ENCODE measurements around the gene RNF150. TPM values are rescaled to one million over a fixed set of nuclear protein-coding genes. Genes with fewer than 3 reads are reported as not detected.

The RNF150 gene
- total and polyA plus RNA-seq, 2 of the 8 experiments (the other 6 are each of a cell fraction or from before 2014, with no cell fraction given) = 3.4 to 4.8 TPM

- no peak overlapping the region for H4K8ac ChIP-seq (ENCODE audit: extremely low read depth, insufficient read depth, low read length)
- H3K4ac ChIP-seq (replicated peaks; ENCODE audit: insufficient read length, low read depth, low read length) = no peak overlapping the region
- H2BK5ac ChIP-seq (ENCODE audit: low read depth, low read length) = no peak overlapping the region
- H3K4me2 ChIP-seq (ENCODE audit: insufficient read depth in 1 of 2, low read depth in 2 of 2, low read length in 2 of 2) = no peak overlapping the region
- H3K23me2 ChIP-seq (ENCODE audit: low read depth, low read length) = no peaks in the 10 kb centered on the region
- DNase-seq (ENCODE audit: low read depth in 1 of 2, low spot score in 2 of 2) (no peak), FAIRE-seq (no peak)
- H3K79me2 ChIP-seq (ENCODE audit: control insufficient read depth in 1 of 2, insufficient read depth in 2 of 2, low read length in 2 of 2) = no peaks in the 10 kb centered on the region
- no peak overlapping the region for H3K23ac ChIP-seq (ENCODE audit: insufficient read length)
- TF ChIP-seq ASH2L (IDR thresholded peaks at IDR 0.05; ENCODE audit: low read length) (no peak), JUN (IDR thresholded peaks at IDR 0.05; ENCODE audit: low read depth, low read length) (no peak), BACH1 (IDR thresholded peaks at IDR 0.05; ENCODE audit: low read length) (no peak), TEAD4 (IDR thresholded peaks at IDR 0.05; ENCODE audit: low read depth, low read length) (no peak), RXRA (IDR thresholded peaks at IDR 0.05; ENCODE audit: insufficient read depth, low read depth, low read length) (no peak), KDM1A (IDR thresholded peaks at IDR 0.05; ENCODE audit: borderline replicate concordance, low read length) (no peak), JUND (IDR thresholded peaks at IDR 0.05; ENCODE audit: low read length) (no peak), EZH2 (IDR thresholded peaks at IDR 0.05; ENCODE audit: low read depth, low read length, severe bottlenecking) (no peak), MAFK (IDR thresholded peaks at IDR 0.05; ENCODE audit: low read depth, low read length) (no peak), SP2 (IDR thresholded peaks at IDR 0.05; ENCODE audit: low read length) (no peak), SIRT6 (IDR thresholded peaks at IDR 0.05; ENCODE audit: low read length) (no peak), EGR1 (IDR thresholded peaks at IDR 0.05; ENCODE audit: borderline replicate concordance, low read depth, low read length) (no peak)
- no peak overlapping the region for H2BK12ac ChIP-seq (ENCODE audit: low read depth, low read length)
- no peaks in the 10 kb centered on the region for H3K9me3 ChIP-seq (ENCODE audit: insufficient read depth in 2 of 2, low read depth in 1 of 2, low read length in 1 of 2)
- no peak overlapping the region for H2BK20ac ChIP-seq (ENCODE audit: low read length)
- no peaks in the 10 kb centered on the region for H4K20me1 ChIP-seq (replicated peaks in 1 of 2; ENCODE audit: control insufficient read depth in 1 of 2, insufficient read depth in 2 of 2, low read length in 2 of 2)
- H2BK120ac ChIP-seq (replicated peaks; ENCODE audit: low read depth, low read length) = no peak overlapping the region
- no peak overlapping the region for H3K4me3 ChIP-seq (ENCODE audit: extremely low read depth in 1 of 4, insufficient read depth in 2 of 4, low read depth in 3 of 4, low read length in 4 of 4)
- WGBS, 2 experiments (ENCODE audit: extremely low coverage in 1 of 2, insufficient coverage in 1 of 2, insufficient read length in 1 of 2, insufficient replicate concordance in 2 of 2, low coverage in 1 of 2, low lambda C conversion rate in 2 of 2, missing lambda C conversion rate in 1 of 2) = 100% methylated on average over 1 of the region's 1 CpG; no CpG with 5 or more reads in 1 of the 2 experiments
- H3K4me1 ChIP-seq (replicated peaks in 1 of 4; ENCODE audit: control insufficient read depth in 3 of 4, insufficient read depth in 4 of 4, low read length in 3 of 4) = no peaks in the 10 kb centered on the region
- H2BK15ac ChIP-seq (ENCODE audit: low read length) = no peak overlapping the region
- no peaks in the 10 kb centered on the region for H3K27me3 ChIP-seq (replicated peaks in 1 of 4; ENCODE audit: control insufficient read depth in 3 of 4, extremely low read depth in 1 of 4, insufficient read depth in 3 of 4, low read length in 3 of 4)
- POLR2A ChIA-PET (ENCODE audit: partially characterized antibody) = no interaction called here
- no peak overlapping the region for H4K91ac ChIP-seq (replicated peaks; ENCODE audit: insufficient read length, low read length)
- no peak overlapping the region for H4K5ac ChIP-seq (ENCODE audit: insufficient read length, low read depth, low read length)
- H2AFZ ChIP-seq (ENCODE audit: low read length) = no peak overlapping the region
- CTCF ChIA-PET (ENCODE audit: partially characterized antibody) = no interaction called here
- H3K36me3 ChIP-seq (ENCODE audit: control insufficient read depth in 2 of 4, insufficient read depth in 4 of 4, low read length in 3 of 4) = no peaks in the 10 kb centered on the region
- H3K79me1 ChIP-seq (ENCODE audit: low read depth, low read length) = no peaks in the 10 kb centered on the region
- no peak overlapping the region for H2AK5ac ChIP-seq (ENCODE audit: low read depth, low read length)
- no peak overlapping the region for H3K56ac ChIP-seq (replicated peaks; ENCODE audit: insufficient read length, low read depth, low read length)
- no peak overlapping the region for H3K27ac ChIP-seq (ENCODE audit: low read depth, low read length)
- H3K9ac ChIP-seq (replicated peaks in 1 of 4; ENCODE audit: extremely low read depth in 1 of 4, low read depth in 3 of 4, low read length in 3 of 4) = no peak overlapping the region
- H3K18ac ChIP-seq (ENCODE audit: extremely low read depth, low read length) = no peak overlapping the region
- no peak overlapping the region for H3K14ac ChIP-seq (ENCODE audit: insufficient read length)
Measured at GRCh38 chr4:141099326-141099725, 33.9 kb downstream of the RNF150 start.

Data from H1 (cell line).